ENCODE results near the gene MRPL14. TPM values are rescaled to one million over a fixed set of nuclear protein-coding genes. Genes with fewer than 3 reads are reported as not detected.

The MRPL14 gene
- total and polyA plus RNA-seq, 9 of the 15 experiments (the other 6 are each of a cell fraction or from before 2014, with no cell fraction given), result 126 to 424 (median 165) TPM

DNA sequence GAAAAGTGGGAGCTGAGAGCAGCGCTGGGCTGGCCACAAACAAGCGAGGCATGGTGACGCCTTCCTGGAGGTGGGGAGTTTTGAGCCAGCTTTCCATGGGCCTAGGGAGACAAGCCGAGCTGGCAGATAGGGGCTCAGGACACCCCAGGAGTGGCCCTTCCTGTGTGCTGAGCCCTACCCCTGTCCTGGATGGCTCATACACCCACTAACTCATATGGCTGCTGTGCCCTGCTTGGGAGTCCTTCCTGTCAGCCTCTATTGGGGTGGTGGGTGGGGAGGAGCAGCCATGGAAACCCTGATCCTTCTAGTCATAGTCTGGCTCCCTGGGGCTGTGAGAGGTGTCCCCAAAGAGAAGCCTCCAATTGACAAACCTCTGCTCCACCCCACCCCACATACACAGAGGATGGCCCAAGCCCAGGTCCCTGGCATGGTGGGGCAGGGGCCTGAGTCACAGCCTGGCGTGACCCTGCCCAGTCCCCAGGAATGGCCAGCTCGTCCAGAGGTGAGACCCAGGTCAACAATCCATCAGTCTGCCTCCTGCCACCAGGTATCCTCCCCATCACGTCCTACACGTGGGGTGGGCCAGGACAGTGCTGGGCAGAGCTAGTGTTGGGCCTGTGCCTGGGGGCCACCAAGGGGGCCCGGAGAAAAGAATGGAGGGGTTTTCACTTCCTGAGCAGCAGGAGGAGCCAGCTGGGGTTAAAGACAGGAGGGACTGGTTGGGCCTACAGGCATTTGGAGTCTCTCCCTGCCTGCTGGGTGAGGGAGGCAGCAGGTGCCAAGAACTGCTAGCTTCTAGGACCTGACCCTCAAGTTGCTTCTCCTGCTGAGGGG is 52.2 kb downstream of the MRPL14 start:
- in situ Hi-C loops (cut with MboI) (loop anchor here (5.0 kb wide), 1 partner anchor 408 kb away; no protein-coding TSS in a partner anchor), intact Hi-C loops (cut with micrococcal nuclease) (loop anchor here (1.0 to 10.0 kb wide), 8 partner anchors 16 to 810 kb away; no protein-coding TSS in a partner anchor)
- Histone ChIP-seq H4K20me1 (replicated peaks; ENCODE audit: control insufficient read depth, insufficient read depth, low read length) (no peaks in the 10 kb centered on the region), H3K4me2 (ENCODE audit: insufficient read depth, low read length) (peak overlapping the region; percentile 84), H3K9ac (ENCODE audit: insufficient read depth in 1 of 2, low read depth in 2 of 2, low read length in 2 of 2) (peak overlapping the region; percentile 58 to 90), H3K4me1 (replicated peaks in 1 of 2; ENCODE audit: control insufficient read depth in 2 of 2, insufficient read depth in 2 of 2, low read length in 2 of 2) (peaks cover 53 to 70% of the 10 kb centered on the region in 2 experiments; a peak in 4 of 5 replicates), H3K9me3 (replicated peaks; ENCODE audit: control insufficient read depth, insufficient read depth, low read depth, low read length) (no peaks in the 10 kb centered on the region), H3K4me3 (no peak overlapping the region), H3K79me2 (ENCODE audit: control insufficient read depth, insufficient read depth, low read length) (peaks cover 10% of the 10 kb centered on the region; the same call in 2 of the 3 replicates), H3K36me3 (ENCODE audit: control insufficient read depth, insufficient read depth, low read length) (no peaks in the 10 kb centered on the region; the same call in 2 of the 3 replicates), H3K27ac (ENCODE audit: extremely low read depth, low read depth, low read length) (peak overlapping the region; percentile 80), H3K27me3 (ENCODE audit: control insufficient read depth in 2 of 2, insufficient read depth in 2 of 2, low read length in 2 of 2) (no peaks in the 10 kb centered on the region), H3K9me1 (ENCODE audit: control insufficient read depth, insufficient read depth, low read length) (no peaks in the 10 kb centered on the region), H2AFZ (ENCODE audit: low read depth, low read length) (peak overlapping the region; percentile 79)
- POLR2A ChIA-PET, result interaction anchor here (0.6 to 4.0 kb wide), 12 partner anchors 10 to 346 kb away, joined by 3 to 26 read pairs (median 4); partner anchors contain the start of gene VEGFA
- DNase-seq (ENCODE audit: extremely low read depth in 1 of 4, low spot score in 3 of 4) (no peak), ATAC-seq (peak; percentile 13), FAIRE-seq (no peak)
- CTCF ChIA-PET (ENCODE audit: low intra/inter-chr PET ratio), result interaction anchor here (0.8 to 2.9 kb wide), 5 partner anchors 98 to 407 kb away, joined by 3 to 23 read pairs (median 5); partner anchors contain the start of gene VEGFA
- BruUV-seq (replicated peaks), result no TSS peak
- 44% methylated on average over 9 of the region's 9 CpGs for WGBS (ENCODE audit: insufficient coverage, low coverage, missing lambda C conversion rate)
- TF ChIP-seq ZNF12 (CRISPR knock-in tag; IDR thresholded peaks at IDR 0.05), result 0 out of 2 replicates have a peak, but pooled peaks have one; percentile 9
- TF ChIP-seq SMARCA5 (IDR thresholded peaks at IDR 0.05), result no peak
- TF ChIP-seq ZNF699 (CRISPR knock-in tag; IDR thresholded peaks at IDR 0.05; ENCODE audit: insufficient replicate concordance), result no peak
- no peak for TF ChIP-seq ARID1B (IDR thresholded peaks at IDR 0.05)
- no peak for TF ChIP-seq ZBTB17 (CRISPR knock-in tag; IDR thresholded peaks at IDR 0.05)
- TF ChIP-seq, protein P1, sequence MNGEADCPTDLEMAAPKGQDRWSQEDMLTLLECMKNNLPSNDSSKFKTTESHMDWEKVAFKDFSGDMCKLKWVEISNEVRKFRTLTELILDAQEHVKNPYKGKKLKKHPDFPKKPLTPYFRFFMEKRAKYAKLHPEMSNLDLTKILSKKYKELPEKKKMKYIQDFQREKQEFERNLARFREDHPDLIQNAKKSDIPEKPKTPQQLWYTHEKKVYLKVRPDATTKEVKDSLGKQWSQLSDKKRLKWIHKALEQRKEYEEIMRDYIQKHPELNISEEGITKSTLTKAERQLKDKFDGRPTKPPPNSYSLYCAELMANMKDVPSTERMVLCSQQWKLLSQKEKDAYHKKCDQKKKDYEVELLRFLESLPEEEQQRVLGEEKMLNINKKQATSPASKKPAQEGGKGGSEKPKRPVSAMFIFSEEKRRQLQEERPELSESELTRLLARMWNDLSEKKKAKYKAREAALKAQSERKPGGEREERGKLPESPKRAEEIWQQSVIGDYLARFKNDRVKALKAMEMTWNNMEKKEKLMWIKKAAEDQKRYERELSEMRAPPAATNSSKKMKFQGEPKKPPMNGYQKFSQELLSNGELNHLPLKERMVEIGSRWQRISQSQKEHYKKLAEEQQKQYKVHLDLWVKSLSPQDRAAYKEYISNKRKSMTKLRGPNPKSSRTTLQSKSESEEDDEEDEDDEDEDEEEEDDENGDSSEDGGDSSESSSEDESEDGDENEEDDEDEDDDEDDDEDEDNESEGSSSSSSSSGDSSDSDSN (IDR thresholded peaks at IDR 0.05; ENCODE audit: borderline replicate concordance in 1 of 2, low read depth in 2 of 2, low read length in 2 of 2), result 0 out of 4 replicates have a peak, but pooled peaks of 1 of the 2 experiments have one; percentile 0
- 0 out of 2 replicates have a peak, but pooled peaks have one; percentile 8 for TF ChIP-seq SMAD4 (CRISPR knock-in tag; conservative IDR thresholded peaks at IDR 0.05)
- TF ChIP-seq ZNF324 (CRISPR knock-in tag; IDR thresholded peaks at IDR 0.05), result no peak
- 0 out of 2 replicates have a peak, but pooled peaks have one; percentile 9 for TF ChIP-seq NFXL1 (CRISPR knock-in tag; IDR thresholded peaks at IDR 0.05)
- TF ChIP-seq HDGF (IDR thresholded peaks at IDR 0.05), result peak; percentile 18; the same call in 1 of the 2 replicates
- TF ChIP-seq, protein P2, sequence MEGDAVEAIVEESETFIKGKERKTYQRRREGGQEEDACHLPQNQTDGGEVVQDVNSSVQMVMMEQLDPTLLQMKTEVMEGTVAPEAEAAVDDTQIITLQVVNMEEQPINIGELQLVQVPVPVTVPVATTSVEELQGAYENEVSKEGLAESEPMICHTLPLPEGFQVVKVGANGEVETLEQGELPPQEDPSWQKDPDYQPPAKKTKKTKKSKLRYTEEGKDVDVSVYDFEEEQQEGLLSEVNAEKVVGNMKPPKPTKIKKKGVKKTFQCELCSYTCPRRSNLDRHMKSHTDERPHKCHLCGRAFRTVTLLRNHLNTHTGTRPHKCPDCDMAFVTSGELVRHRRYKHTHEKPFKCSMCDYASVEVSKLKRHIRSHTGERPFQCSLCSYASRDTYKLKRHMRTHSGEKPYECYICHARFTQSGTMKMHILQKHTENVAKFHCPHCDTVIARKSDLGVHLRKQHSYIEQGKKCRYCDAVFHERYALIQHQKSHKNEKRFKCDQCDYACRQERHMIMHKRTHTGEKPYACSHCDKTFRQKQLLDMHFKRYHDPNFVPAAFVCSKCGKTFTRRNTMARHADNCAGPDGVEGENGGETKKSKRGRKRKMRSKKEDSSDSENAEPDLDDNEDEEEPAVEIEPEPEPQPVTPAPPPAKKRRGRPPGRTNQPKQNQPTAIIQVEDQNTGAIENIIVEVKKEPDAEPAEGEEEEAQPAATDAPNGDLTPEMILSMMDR (IDR thresholded peaks at IDR 0.05 in 2 of 3, conservative IDR thresholded peaks at IDR 0.05 in 1 of 3; ENCODE audit: insufficient read depth in 2 of 3, low read depth in 1 of 3, low read length in 3 of 3), result peak in 1 of 3 experiments; percentile 22; a peak in 1 of 6 replicates
- TF ChIP-seq ZNF584 (CRISPR knock-in tag; IDR thresholded peaks at IDR 0.05; ENCODE audit: low read depth), result 0 out of 2 replicates have a peak, but pooled peaks have one; percentile 48

All from K562 (cell line).